Stimulated activated CD4-positive, alpha-beta T cell treated with anti-CD3 and anti-CD28 coated beads, Interleukin-2, amount 100 ng/mL, for 4 hours (primary cell): ENCODE results near the gene PIP4K2A.
"Not testable (repeated sequence)": the region's sequence is repeated elsewhere in the genome, so short reads cannot be mapped to it uniquely, and the experiment has no call there.

ENCODE experiments used
- DNase-seq: peaks from one replicate; pipeline ENCODE4 v3.0.0-alpha.2; 2020; ENCODE audit warnings: low read depth

The PIP4K2A gene

DNA sequence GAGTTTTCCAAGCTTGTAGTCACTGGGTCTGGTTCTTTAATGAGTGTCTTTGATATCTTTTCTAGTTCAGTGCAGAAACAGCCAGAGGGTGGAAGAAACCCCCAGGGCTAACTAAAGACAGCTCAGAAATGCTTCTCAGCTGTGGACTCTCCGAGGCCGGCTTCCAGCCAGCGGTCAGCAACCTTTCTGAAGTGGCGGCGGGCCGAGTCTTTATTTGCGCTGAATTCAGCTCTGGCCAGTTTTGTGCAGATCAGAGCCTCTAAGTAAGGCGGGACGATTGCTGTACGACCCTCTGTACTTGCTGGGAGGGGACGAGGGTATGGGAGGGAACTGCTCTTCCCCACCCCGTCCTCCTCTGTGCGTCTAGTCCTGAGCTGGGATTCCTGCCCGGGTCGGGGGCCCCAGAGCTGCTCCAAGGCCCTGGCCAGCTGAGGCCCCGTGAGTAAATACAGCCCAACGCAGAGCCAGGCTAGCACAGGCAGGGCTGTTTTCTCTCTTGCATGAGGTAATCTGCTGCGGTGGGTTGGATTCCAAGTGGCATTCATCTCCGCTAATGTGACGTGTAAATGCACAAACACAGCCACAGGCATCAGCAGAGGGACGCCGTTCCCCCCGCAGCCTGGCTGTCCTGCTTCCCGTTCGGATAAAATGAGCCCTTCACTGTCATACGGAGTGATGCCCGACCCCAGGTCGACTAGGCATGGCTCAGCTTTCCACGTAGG lies 159.8 kb downstream of the PIP4K2A start:
- no peak for DNase-seq

DNA sequence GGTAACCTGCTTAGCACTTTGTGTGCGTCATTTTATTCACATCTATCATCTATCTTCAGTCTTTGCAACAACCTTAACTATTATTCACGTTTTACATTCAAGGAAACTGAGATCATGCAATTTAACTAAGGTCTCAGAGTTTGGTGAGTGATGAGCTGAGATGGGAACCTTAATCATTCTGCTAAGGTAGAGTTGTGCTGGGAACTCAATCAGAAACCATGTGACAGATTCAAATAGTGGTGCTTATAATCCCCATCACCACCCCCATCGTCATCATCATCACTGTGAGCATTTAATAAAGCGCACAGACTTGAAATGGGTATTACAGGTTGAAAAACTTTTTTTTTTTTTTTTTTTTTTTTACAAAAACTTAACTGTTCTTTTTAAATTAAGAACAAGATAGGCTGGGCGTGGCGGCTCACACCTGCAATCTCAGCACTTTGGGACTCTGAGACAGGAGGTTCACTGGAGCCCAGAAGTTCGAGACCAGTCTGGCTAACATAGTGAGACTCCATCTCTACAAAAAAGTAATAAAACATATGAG lies 160.9 kb downstream of the PIP4K2A start:
- no peak for DNase-seq

DNA sequence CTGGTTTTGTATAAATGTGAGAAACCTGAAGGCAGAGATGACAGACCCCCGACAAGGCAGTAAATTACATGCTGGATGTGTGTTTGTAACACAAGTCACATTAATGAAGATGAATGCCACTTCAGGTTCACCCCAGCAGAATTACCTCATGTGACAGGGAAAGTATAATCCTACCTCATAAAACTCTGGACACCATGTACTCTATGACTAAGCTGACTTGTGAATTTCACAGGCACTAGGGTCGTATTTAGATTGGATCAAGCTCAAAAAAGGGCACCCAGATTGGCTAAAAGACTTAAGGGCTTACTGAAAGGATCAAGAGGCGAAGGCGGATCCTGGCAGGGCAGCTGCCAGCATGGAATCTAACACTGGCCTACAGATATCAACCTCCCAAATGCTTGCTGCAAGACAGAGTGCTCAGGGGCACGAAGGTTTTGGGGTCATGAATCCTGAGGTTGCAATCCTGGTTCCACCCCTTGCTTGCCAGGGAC lies 161.4 kb downstream of the PIP4K2A start:
- no peak for DNase-seq

DNA sequence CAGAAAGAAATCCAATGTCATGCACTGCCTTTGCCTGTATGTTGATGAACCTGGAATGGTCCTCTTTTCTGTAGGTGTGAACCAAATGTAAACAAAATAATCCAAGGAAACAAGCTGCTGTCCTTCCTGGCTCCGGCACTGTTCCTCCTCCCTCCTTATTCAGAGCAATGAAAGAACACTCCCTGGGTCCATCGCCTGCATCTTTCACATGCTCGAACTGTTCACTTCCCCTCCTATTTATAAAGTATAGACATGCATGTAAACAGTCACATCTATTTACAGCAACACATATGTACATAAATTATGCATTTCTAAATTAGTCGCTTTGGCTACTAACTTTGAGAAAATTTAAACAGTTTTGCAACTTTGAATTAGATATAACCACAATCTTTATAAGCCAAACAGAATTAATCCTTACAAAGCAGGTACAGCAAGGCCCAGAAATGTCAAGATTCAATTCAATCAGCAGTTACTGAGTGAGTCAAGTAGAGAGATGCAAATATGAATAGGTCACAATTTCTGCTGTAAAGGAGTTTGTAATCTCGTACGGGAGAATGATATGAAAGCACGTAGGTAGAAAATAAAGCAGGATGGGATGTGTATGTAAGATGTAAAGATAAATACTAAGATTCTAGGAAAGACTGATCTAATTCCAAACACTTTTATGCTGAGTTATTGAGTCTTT lies 162.6 kb downstream of the PIP4K2A start:
- no peak for DNase-seq

DNA sequence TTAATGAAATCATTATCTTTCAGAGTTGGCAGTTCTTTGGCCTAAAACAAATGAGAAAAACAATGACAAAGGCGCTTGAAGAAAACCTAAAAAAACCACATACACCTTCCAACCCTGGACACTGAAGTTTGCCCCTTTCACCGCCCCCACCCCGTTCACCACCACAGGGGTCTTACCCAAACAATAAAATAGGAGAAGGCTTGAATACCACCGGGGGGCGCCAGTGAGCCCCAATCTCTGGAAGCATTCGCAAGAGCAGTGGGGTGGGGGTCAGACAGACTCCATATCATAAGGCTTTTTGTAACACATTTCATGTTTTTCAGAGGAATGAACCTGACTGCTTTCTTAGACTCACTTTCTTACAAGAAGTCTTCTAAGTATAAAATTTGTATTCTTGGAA lies 163.6 kb downstream of the PIP4K2A start:
- peak; percentile 48 for DNase-seq

DNA sequence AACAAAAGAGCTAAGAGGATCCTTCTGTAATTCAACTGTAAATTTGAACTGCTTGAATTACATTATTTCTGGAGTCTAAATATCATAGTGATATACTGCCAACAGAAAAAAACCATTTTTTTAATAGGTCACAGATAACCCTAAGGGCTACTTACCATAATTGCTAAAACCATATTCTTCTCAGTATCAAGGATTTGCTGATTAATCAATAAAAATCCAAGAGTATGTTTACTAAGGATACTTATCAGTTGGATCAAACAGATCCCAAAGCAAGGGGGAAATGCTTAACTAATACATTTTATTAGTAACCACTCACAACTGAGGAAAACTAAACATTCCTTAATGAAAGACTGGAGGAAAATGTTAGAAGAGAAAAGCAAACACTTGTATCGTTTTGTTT lies 166.0 kb downstream of the PIP4K2A start:
- no peak for DNase-seq

DNA sequence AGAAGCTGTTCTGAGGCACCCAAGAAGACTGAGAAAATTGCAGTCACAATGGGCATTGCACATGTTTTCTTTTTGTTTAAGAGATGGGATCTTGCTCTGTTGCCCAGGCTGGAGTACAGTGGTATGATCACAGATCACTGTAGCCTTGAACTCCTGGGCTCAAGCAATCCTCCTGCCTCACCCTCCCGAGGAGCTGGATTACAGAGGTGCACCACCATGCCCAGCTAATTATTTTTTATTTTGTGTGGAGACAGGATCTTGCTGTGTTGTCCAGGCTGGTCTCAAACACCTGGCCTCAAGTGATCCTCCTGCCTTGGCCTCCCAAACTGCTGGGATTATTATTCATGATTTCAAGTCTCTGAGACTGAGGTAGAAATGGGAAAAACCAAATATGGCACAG lies 168.7 kb downstream of the PIP4K2A start:
- no peak for DNase-seq

DNA sequence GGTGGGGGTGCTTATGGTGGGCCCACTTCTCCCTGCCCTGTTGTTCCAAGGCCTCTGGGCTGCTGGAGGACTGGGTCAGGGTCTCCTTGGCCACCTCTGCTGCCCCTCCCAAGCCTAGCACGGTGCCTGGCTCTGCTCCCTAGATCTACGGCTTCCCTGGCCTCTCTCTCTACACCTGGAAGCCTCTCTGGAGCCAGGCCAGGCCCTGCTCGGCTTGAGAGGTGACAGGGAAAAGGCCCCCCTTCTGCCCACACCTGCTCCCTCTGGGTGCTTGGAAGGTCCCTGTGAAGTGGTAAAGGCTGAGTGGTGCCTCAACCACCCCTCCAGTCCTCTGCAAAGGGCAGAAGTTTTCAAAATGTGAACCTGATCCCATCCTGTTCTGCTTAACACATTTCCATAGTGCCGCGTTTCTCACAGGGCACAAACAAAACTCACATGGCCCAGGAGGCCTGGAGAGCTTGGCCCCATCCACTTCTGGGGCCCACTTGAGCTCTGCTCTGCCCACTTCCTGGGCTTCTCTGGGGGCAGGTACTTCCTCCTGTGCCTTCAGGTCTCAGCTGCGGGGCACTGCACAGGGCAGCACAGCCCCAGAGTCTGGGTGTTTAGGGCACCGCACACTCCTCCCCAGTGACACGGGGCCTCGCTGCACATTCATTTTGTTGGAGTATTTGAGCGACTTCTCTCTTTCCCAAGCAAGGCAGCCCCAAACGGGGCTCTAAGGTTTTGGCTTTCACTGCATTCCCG lies 169.9 kb downstream of the PIP4K2A start:
- no peak for DNase-seq

- DNase-seq = no peak
These were observed 171.6 kb downstream of the PIP4K2A start for GRCh38 chr10:22542773-22543172.

DNA sequence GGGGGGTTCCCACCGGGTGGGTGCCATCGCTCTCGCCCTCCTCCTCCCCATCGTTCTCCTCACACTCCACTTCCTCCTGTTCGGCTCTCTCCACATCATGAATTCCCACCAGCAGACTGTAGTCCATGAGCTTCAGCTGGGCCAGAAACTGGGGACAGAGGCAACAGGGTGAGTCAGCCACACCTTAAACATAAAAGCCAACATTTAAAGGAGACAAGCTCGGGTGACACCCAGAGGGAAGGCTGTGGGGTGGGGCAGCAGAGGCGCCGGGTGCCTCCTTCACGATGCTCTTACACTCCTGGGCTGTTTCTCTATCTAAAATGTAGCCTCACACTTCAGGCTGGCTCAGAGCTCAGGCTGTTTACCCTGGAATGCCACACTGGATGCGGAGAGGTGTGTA lies 172.5 kb downstream of the PIP4K2A start:
- DNase-seq = no peak

DNA sequence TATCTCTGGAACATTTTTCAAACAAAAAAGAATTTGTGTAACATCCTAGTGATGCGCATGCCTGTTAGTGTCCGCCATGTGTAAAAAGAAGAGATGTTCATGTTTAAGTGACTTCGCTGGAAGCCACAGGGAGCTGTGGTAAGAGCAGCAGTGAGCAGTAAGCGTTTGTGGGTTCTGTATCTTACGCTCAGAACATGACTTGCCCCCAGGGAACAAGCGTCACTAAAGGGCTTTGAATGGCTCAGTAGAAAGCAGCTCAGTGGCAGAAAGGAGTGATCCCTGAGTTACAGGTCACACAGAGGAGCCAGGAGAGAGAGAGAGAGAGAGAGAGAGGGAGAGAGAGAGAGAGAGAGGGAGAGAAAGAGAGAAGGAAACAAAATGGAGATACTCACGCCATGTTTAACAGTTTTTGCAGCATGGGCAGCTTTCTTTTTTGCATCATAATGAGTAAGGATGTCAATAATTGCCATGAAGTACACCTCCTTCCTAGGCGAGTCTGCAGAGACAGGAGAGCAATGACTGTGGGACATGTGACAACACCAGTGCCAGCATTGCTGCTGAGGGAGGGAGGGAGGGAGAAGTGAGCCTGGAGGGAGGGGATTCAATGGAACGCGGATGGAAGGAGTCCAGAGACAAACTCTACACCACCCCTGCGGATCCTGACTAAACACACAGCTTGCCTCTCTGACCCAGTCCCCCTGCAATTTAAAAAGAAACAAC lies 174.6 kb downstream of the PIP4K2A start:
- no peak for DNase-seq

DNA sequence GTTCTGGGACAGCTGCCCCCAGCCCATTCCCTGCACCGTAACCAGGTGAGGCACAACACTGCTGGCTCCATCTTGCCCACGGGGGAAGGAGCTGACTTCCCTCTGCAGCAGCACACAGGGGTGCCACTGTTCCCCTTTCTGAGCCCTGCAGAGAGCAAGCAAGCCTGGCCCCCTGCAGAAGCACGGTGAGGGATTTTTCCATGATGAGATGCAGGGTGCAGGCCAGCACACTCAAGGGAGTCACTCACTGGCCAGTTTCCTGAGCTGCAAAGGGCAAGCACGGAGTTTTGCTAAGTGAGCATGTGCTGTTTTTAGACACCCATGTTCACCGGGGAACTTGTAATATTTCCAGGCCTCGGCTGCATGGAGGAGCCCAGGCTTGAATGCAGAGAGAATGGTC lies 176.6 kb downstream of the PIP4K2A start:
- no peak for DNase-seq

DNA sequence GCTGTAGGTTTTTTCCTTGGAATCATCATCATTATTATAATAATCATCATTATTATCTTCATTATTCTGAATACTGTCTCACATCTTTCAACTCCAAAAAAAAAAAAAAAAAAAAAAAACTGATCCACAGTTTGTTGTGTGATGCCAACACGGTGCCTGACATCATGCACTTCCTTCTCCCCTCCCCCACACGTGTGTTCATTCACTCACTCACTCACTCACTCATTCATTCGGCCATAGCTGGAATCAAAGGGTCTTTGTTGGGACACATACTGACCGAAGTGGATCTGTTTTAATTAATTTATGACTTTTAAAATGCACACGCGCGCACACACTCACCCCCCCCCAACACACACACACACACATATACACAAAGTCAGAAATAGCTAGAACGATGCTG lies 177.8 kb downstream of the PIP4K2A start:
- no peak for DNase-seq

- no peak for DNase-seq
These were observed 179.4 kb downstream of the PIP4K2A start for GRCh38 chr10:22534849-22535604.

GRCh38 chr10:22531441-22531840 lies 182.9 kb downstream of the PIP4K2A start:
- DNase-seq = no peak

DNA sequence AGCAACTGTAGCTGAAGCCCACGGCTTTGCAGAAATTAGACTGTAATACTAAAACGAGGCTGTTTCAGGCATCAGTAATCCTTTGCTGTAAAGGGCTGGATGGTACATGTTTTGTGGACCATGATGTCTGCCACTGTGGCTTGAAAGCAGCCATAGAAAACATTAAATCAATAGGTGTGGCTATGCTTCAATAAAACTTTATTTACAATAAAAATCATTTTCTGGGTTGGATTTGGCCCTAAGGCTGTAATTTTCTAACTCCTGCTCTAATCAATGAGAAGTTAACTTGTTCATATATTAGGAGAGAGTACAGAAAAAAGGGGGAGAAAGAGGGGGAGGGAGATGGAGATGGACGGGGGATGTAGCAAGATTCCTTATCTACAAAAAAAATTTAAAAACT lies 183.4 kb downstream of the PIP4K2A start:
- no peak for DNase-seq

DNA sequence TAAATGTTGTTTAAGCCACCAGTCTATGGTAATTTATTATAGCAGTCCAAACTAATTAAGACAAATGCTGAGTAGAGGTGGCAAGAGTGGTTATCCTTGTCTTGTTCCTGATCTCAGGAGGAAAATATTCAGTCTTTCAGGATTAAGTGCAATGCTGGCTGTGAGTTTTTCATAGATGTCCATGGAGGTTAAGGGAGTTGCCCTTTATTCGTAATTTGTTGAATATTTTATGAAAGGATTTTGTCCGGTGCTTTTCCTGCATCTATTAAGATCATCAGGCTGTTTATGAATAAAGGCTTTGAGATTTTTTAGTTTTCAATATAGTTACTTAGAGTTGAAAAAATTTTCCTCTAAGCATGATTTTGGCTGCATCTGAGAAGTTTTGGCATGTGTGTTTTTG lies 186.9 kb downstream of the PIP4K2A start:
- DNase-seq = no peak

DNA sequence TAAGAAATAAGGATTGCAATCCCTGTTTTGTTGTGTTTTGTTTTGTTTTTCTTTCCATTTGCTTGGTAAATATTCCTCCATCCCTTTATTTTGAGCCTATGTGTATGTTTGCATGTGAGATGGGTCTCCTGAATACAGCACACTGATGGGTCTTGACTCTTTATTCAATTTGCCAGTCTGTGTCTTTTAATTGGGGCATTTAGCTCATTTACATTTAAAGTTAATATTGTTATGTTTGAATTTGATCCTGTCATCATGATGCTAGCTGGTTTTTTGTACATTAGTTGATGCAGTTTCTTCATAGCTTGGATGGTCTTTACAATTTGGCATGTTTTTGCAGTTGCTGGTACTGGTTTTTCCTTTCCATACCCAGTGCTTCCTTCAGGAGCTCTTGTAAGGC lies 190.0 kb downstream of the PIP4K2A start:
- DNase-seq = not testable (repeated sequence)

GRCh38 chr10:22520645-22521044 lies 193.7 kb downstream of the PIP4K2A start:
- DNase-seq = not testable (repeated sequence)

DNA sequence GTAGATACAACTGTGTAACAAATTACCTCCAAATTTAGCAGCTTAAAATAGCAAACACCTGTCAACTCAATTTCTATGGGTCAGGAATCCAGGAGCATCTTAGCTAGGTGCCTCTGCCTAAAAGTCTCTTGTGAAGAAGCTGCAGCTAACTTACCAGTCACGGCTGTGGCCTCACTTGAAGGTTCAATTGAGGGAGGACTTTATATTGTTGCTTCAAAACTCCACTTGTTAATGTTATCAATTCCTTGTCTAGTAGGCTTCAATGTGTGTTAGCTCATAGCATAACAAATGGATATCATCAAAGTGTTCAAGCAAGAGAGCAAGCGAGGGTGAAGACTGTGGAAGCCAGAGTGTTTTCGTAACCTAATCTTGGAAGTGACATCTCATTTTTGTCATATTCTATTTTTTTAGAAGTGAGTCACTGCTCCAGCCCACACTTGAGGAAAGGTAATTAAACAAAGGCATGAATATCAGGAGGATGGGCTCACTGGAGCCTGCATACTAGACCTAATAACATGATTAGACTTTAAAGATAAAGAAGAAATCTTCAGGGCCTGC lies 196.1 kb downstream of the PIP4K2A start:
- no peak for DNase-seq

DNA sequence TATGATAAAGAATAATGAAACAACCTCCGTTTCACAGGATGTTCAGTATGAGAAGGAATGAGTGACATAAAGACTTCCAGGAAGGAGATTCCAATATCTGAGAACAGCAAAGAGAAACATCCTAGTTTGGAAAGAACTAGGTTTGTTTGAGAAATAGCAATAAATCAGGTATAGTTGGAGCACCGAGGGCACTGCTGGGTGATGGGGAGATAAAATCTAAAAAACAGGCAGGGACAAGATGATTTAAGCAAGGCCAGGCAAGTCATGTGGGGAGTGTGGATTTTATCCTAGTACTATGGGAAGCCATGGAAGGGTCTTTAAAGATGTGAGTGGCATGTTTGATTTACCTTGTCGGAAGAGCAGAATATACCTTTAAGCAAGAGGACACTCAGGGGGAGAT lies 199.4 kb downstream of the PIP4K2A start:
- DNase-seq = no peak
